Endothelial cell of umbilical vein (primary cell): Measurements from ENCODE around the gene PPP1R13B. TPM values are rescaled to one million over a fixed set of nuclear protein-coding genes. Genes with fewer than 3 reads are reported as not detected.

Source experiments
- BruUV-seq: library from RNA; stranded (reverse); fragments of 400-500 nt; replicated peaks from 2 replicates; lab custom pipeline; 2021; lab: Mats Ljungman, UMichigan
- CTCF ChIA-PET: fragments of 300-600, 350-600 bp; sonication (Branson Sonifier 250); formaldehyde crosslinking; loops from one replicate; lab custom pipeline; 2021; ENCODE audit warnings: antibody characterized with exemption, inconsistent platforms; lab: Charles Lee
- POLR2A ChIA-PET: fragments of 300-600, 350-600 bp; sonication (Branson Sonifier 250); formaldehyde crosslinking; loops from one replicate; lab custom pipeline; 2021; ENCODE audit warnings: antibody characterized with exemption, inconsistent platforms; lab: Charles Lee
- DNase-seq: peaks from one replicate; pipeline ENCODE4 v3.0.0-alpha.2; 2011; ENCODE audit warnings: low read depth, low spot score
- FAIRE-seq: peaks from 2 replicates; lab custom pipeline; 2011; peaks lifted over from hg19 to GRCh38; lab: Jason Lieb, UNC
- H2AFZ ChIP-seq: 2 replicates; pipeline ENCODE4 v1.6.0; 2012; ENCODE audit warnings: low read depth, low read length, control low read depth, inconsistent platforms
- H3K27ac ChIP-seq: 2 replicates; pipeline ENCODE4 v1.5.1; 2011; ENCODE audit warnings: low read depth, mild to moderate bottlenecking, control low read depth, low read length, moderate library complexity; ENCODE audit not compliant: insufficient read depth
- H3K27me3 ChIP-seq, 2 experiments: 2 replicates each; pipeline versions ENCODE4 v1.6.0 to v1.6.1; 2011; ENCODE audit warnings: low read length in 2 of 2, mixed read lengths in 1 of 2; ENCODE audit not compliant: control insufficient read depth in 2 of 2, insufficient read depth in 2 of 2
- H3K36me3 ChIP-seq, 2 experiments: 2 replicates in 1 of 2; 3 replicates in 1 of 2; pipeline ENCODE4 v1.5.1; 2011; ENCODE audit warnings: low read length in 2 of 2, mild to moderate bottlenecking in 1 of 2, moderate library complexity in 1 of 2; ENCODE audit not compliant: control insufficient read depth in 2 of 2, insufficient read depth in 2 of 2; ENCODE audit errors: extremely low read depth in 1 of 2
- H3K4me1 ChIP-seq: 3 replicates; pipeline ENCODE4 v1.5.1; 2011; ENCODE audit warnings: mild to moderate bottlenecking, low read length; ENCODE audit not compliant: control insufficient read depth, insufficient read depth; ENCODE audit errors: extremely low read depth
- H3K4me2 ChIP-seq: 2 replicates; pipeline ENCODE4 v1.6.1; 2011; ENCODE audit warnings: low read length, control low read depth, mixed read lengths; ENCODE audit not compliant: insufficient read depth
- H3K4me3 ChIP-seq, 3 experiments: fragments of 200-600 bp in 1 of 3; sonication (generic), shearing (Covaris generic) in 1 of 3; replicated peaks in 1 of 3; 2 replicates each; pipeline ENCODE4 v1.5.1; 2011 to 2016; ENCODE audit warnings: control low read depth in 3 of 3, low read length in 3 of 3, mild to moderate bottlenecking in 2 of 3, inconsistent platforms in 1 of 3, low read depth in 1 of 3, moderate library complexity in 1 of 3; ENCODE audit not compliant: insufficient read depth in 1 of 3
- H3K79me2 ChIP-seq: 2 replicates; pipeline ENCODE4 v1.6.0; 2012; ENCODE audit warnings: low read length, inconsistent platforms; ENCODE audit not compliant: control insufficient read depth, insufficient read depth
- H3K9ac ChIP-seq: replicated peaks from 2 replicates; pipeline ENCODE3; 2011; ENCODE audit warnings: low read length, control low read depth; ENCODE audit not compliant: insufficient read depth; ENCODE audit errors: extremely low read depth
- H3K9me1 ChIP-seq: replicated peaks from 3 replicates; pipeline ENCODE4 v1.6.0; 2011; ENCODE audit warnings: mild to moderate bottlenecking, low read length; ENCODE audit not compliant: control insufficient read depth, insufficient read depth; ENCODE audit errors: extremely low read depth
- H3K9me3 ChIP-seq: replicated peaks from 2 replicates; pipeline ENCODE4 v1.5.1; 2012; ENCODE audit warnings: low read length, inconsistent platforms; ENCODE audit not compliant: control insufficient read depth, insufficient read depth
- H4K20me1 ChIP-seq: replicated peaks from 2 replicates; pipeline ENCODE3; 2011; ENCODE audit warnings: mild to moderate bottlenecking, low read length; ENCODE audit not compliant: control insufficient read depth, insufficient read depth; ENCODE audit errors: extremely low read depth
- CTCF ChIP-seq, 2 donors: IDR thresholded peaks; 1 replicate in 1 of 2; 2 replicates in 1 of 2; pipeline ENCODE4 v1.5.1; 2011; ENCODE audit warnings: low read length in 2 of 2, mild to moderate bottlenecking in 2 of 2, moderate library complexity in 2 of 2, control low read depth in 1 of 2, inconsistent platforms in 1 of 2, low read depth in 1 of 2; ENCODE audit not compliant: insufficient read depth in 1 of 2; ENCODE audit errors: extremely low read depth in 1 of 2
- EZH2 ChIP-seq: IDR thresholded peaks from 2 replicates; pipeline ENCODE4 v1.6.1; 2012; ENCODE audit warnings: borderline replicate concordance, low read depth, mild to moderate bottlenecking, moderate library complexity, low read length, inconsistent platforms; ENCODE audit not compliant: severe bottlenecking
- FOS ChIP-seq: IDR thresholded peaks from 2 replicates; pipeline ENCODE4 v1.6.1; 2011; ENCODE audit warnings: mild to moderate bottlenecking, low read length, moderate library complexity, borderline replicate concordance; ENCODE audit not compliant: insufficient read depth
- GATA2 ChIP-seq: IDR thresholded peaks from 2 replicates; pipeline ENCODE4 v1.7.0; 2011; ENCODE audit warnings: low read depth, mild to moderate bottlenecking, moderate library complexity, mixed read lengths, low read length; ENCODE audit not compliant: insufficient read length, insufficient read depth
- JUN ChIP-seq: IDR thresholded peaks from 2 replicates; pipeline ENCODE4 v1.6.1; 2011; ENCODE audit warnings: borderline replicate concordance, low read depth; ENCODE audit not compliant: insufficient read length, insufficient read depth
- MAX ChIP-seq: IDR thresholded peaks from 2 replicates; pipeline ENCODE4 v1.6.1; 2011; ENCODE audit not compliant: insufficient read depth, insufficient read length
- MYC ChIP-seq: IDR thresholded peaks from one replicate; pipeline ENCODE4 v1.6.1; 2011; ENCODE audit warnings: mild to moderate bottlenecking, low read depth, low read length
- POLR2A ChIP-seq: IDR thresholded peaks from 2 replicates; pipeline ENCODE4 v1.6.1; 2012; ENCODE audit warnings: low read depth, mild to moderate bottlenecking, control low read depth, low read length
- POLR2AphosphoS5 ChIP-seq: IDR thresholded peaks from 2 replicates; pipeline ENCODE4 v1.6.1; 2012; ENCODE audit warnings: low read depth, mild to moderate bottlenecking, control low read depth, low read length, moderate library complexity; ENCODE audit not compliant: insufficient read depth
- dilution Hi-C: fragments of 300-500 bp; cut with MboI; formaldehyde crosslinking; loops from one replicate; pipeline ENCODE4 v1.15.0; 2019; ENCODE audit warnings: low sequenced_read_pairs; ENCODE audit not compliant: extremely low pct_ligation_motif_present
- intact Hi-C: fragments of 100-400 bp; cut with micrococcal nuclease; formaldehyde crosslinking; loops from one replicate; pipeline ENCODE4 v1.10.0; 2022
- polyA plus RNA-seq, 4 experiments: library from polyadenylated mRNA; depleted of rRNA in 3 of 4; stranded (reverse) in 3 of 4; unstranded in 1 of 4; fragments of >200 nt; gene quantifications; 2 replicates each; pipeline versions ENCODE4 v1.2.1 to v1.2.3, GENCODE V29; 2011 to 2012; ENCODE audit warnings: missing spikeins in 1 of 4
- total RNA-seq: library from RNA; stranded (reverse); gene quantifications from 2 replicates; pipeline ENCODE4 v1.2.3, GENCODE V29; 2021

PPP1R13B gene
- total and polyA plus RNA-seq, 2 donors (not counting 3 experiments of a cell fraction or from before 2014, with no cell fraction given): 10.0 to 30.0 TPM

GRCh38 chr14:103867523-103867953, 20.2 kb upstream of the PPP1R13B start:
- FAIRE-seq: no peak
- no peak overlapping the region for H3K9ac ChIP-seq
- H4K20me1 ChIP-seq: no peaks in the 10 kb centered on the region
- DNase-seq: no peak
- no peak overlapping the region for H3K27ac ChIP-seq
- H3K9me1 ChIP-seq: no peaks in the 10 kb centered on the region
- POLR2A ChIA-PET: interaction anchor here (1.3 kb wide), 1 partner anchor 11 kb away, joined by 3 read pairs; no protein-coding TSS in a partner anchor
- dilution Hi-C loops: no loop called here
- no peaks in the 10 kb centered on the region for H3K9me3 ChIP-seq
- H3K36me3 ChIP-seq: no peaks in the 10 kb centered on the region
- H3K79me2 ChIP-seq: no peaks in the 10 kb centered on the region
- no TSS peak for BruUV-seq
- TF ChIP-seq POLR2AphosphoS5: no peak
- TF ChIP-seq POLR2A: no peak
- TF ChIP-seq GATA2: no peak
- no peak for TF ChIP-seq JUN
- TF ChIP-seq MYC: no peak
- no peak for TF ChIP-seq MAX
- no peak for TF ChIP-seq EZH2
- TF ChIP-seq CTCF (IDR thresholded peaks at IDR 0.05; ENCODE audit: extremely low read depth in 1 of 2, insufficient read depth in 1 of 2, low read depth in 1 of 2, low read length in 2 of 2): no peak
- TF ChIP-seq FOS: no peak
- no peak overlapping the region for H3K4me2 ChIP-seq
- CTCF ChIA-PET: interaction anchor here (0.8 to 2.8 kb wide), 4 partner anchors 11 to 210 kb away, joined by 3 to 17 read pairs (median 4); no protein-coding TSS in a partner anchor
- H3K4me1 ChIP-seq: peaks cover 8% of the 10 kb centered on the region
- H2AFZ ChIP-seq: no peak overlapping the region
- no peak overlapping the region for H3K4me3 ChIP-seq
- intact Hi-C loops: no loop called here
- H3K27me3 ChIP-seq: no peaks in the 10 kb centered on the region
